Panc1 (cell line): Measurements from ENCODE around the gene FAM193A. TPM values are rescaled to one million over a fixed set of nuclear protein-coding genes. Genes with fewer than 3 reads are reported as not detected.
A peak's percentile ranks its signal among the peaks of the same experiment; 100 is the strongest.

Experiments
- ATAC-seq: fragments of 200-7000 bp; cut with Tn5 transposase; 2 replicates; pipeline ENCODE4 v1.9.1; 2020; ENCODE audit warnings: mild to moderate bottlenecking, moderate library complexity
- BruUV-seq: library from RNA; stranded (reverse); fragments of 400-500 nt; replicated peaks from 2 replicates; lab custom pipeline; 2021; lab: Mats Ljungman, UMichigan
- CTCF ChIA-PET: fragments of 300-600 bp; sonication (Branson Sonifier 250); formaldehyde crosslinking; loops from one replicate; lab custom pipeline; 2022; ENCODE audit warnings: antibody characterized with exemption; lab: Charles Lee
- POLR2A ChIA-PET: fragments of 300-600 bp; sonication (Branson Sonifier 250); formaldehyde crosslinking; loops from one replicate; lab custom pipeline; 2022; ENCODE audit warnings: antibody characterized with exemption; lab: Charles Lee
- DNase-seq: peaks from one replicate; pipeline ENCODE4 v3.0.0-alpha.2; 2010; ENCODE audit warnings: low read depth, low spot score
- H3K27ac ChIP-seq: 2 replicates; pipeline ENCODE4 v1.5.1; 2011; ENCODE audit warnings: mild to moderate bottlenecking, low read length, inconsistent platforms
- H3K27me3 ChIP-seq: fragments of 200-500 bp; sonication (Bioruptor generic); 2 replicates; pipeline ENCODE4 v1.6.0; 2014; ENCODE audit warnings: low read length, inconsistent platforms; ENCODE audit not compliant: control insufficient read depth, insufficient read depth
- H3K36me3 ChIP-seq: fragments of 200-500 bp; sonication (Bioruptor generic); 2 replicates; pipeline ENCODE4 v1.5.1; 2014; ENCODE audit warnings: inconsistent platforms, mild to moderate bottlenecking, low read length, moderate library complexity; ENCODE audit not compliant: control insufficient read depth, insufficient read depth
- H3K4me1 ChIP-seq: 2 replicates; pipeline ENCODE4 v1.5.1; 2011; ENCODE audit warnings: inconsistent platforms, mild to moderate bottlenecking, low read length, moderate library complexity; ENCODE audit not compliant: control insufficient read depth, insufficient read depth
- H3K4me3 ChIP-seq, 2 experiments: 2 replicates each; pipeline ENCODE4 v1.5.1; 2011 to 2012; ENCODE audit warnings: low read depth in 2 of 2, low read length in 2 of 2, mild to moderate bottlenecking in 2 of 2, inconsistent platforms in 1 of 2, moderate library complexity in 1 of 2
- H3K9me3 ChIP-seq: fragments of 200-500 bp; sonication (Bioruptor generic); 2 replicates; pipeline ENCODE4 v1.5.1; 2014; ENCODE audit warnings: low read depth, mild to moderate bottlenecking, inconsistent platforms, low read length, moderate library complexity; ENCODE audit not compliant: control insufficient read depth, insufficient read depth
- CTCF ChIP-seq: fragments of 450-650 bp; IDR thresholded peaks from 2 replicates; pipeline ENCODE4 v1.5.1; 2017; ENCODE audit warnings: mild to moderate bottlenecking
- POLR2AphosphoS5 ChIP-seq: IDR thresholded peaks from 2 replicates; pipeline ENCODE4 v1.6.1; 2012; ENCODE audit warnings: mild to moderate bottlenecking, low read depth, low read length, moderate library complexity
- REST ChIP-seq, 2 experiments: IDR thresholded peaks; 2 replicates each; pipeline ENCODE4 v1.6.1; 2011 to 2012; ENCODE audit warnings: low read depth in 2 of 2, control low read depth in 1 of 2, low read length in 1 of 2, mild to moderate bottlenecking in 1 of 2, moderate library complexity in 1 of 2; ENCODE audit not compliant: insufficient read depth in 1 of 2
- SIN3A ChIP-seq: IDR thresholded peaks from 2 replicates; pipeline ENCODE4 v1.6.1; 2012; ENCODE audit warnings: low read depth, mild to moderate bottlenecking, low read length, moderate library complexity, borderline replicate concordance; ENCODE audit not compliant: insufficient read depth
- TCF7L2 ChIP-seq: IDR thresholded peaks from 2 replicates; pipeline ENCODE4 v1.6.1; 2011; ENCODE audit warnings: mild to moderate bottlenecking, low read depth, low read length, inconsistent platforms
- in situ Hi-C: cut with HindIII; loops from 2 replicates; pipeline ENCODE4 v1.10.0; 2016; ENCODE audit warnings: low sequenced_read_pairs, low pct_unique_long_range_greater_than_20kb
- intact Hi-C: fragments of 100-400 bp; cut with micrococcal nuclease; formaldehyde crosslinking; loops from one replicate; pipeline ENCODE4 v1.10.0; 2022; ENCODE audit not compliant: unreplicated experiment
- total RNA-seq: library from RNA; stranded (reverse); gene quantifications from one replicate; pipeline ENCODE4 v1.2.1, GENCODE V29; 2021; ENCODE audit not compliant: unreplicated experiment

The FAM193A gene
- total RNA-seq, 1 experiment from 2014 or later, result 25.7 TPM

GRCh38 chr4:2700031-2700430 lies 163.6 kb downstream of the FAM193A start:
- POLR2A ChIA-PET, result no interaction called here
- CTCF ChIA-PET, result no interaction called here
- Histone ChIP-seq H3K27ac (no peak overlapping the region), H3K36me3 (peaks cover 10% of the 10 kb centered on the region), H3K9me3 (no peaks in the 10 kb centered on the region), H3K4me3 (no peak overlapping the region), H3K4me1 (no peaks in the 10 kb centered on the region), H3K27me3 (no peaks in the 10 kb centered on the region)
- in situ Hi-C loops, result no loop called here
- TF ChIP-seq TCF7L2 (no peak), POLR2AphosphoS5 (no peak), CTCF (no peak), REST (IDR thresholded peaks at IDR 0.05; ENCODE audit: insufficient read depth in 1 of 2, low read depth in 2 of 2, low read length in 1 of 2) (no peak), SIN3A (no peak)
- ATAC-seq (no peak), DNase-seq (no peak)
- TSS peak; percentile 79 for BruUV-seq
- intact Hi-C loops, result no loop called here

DNA sequence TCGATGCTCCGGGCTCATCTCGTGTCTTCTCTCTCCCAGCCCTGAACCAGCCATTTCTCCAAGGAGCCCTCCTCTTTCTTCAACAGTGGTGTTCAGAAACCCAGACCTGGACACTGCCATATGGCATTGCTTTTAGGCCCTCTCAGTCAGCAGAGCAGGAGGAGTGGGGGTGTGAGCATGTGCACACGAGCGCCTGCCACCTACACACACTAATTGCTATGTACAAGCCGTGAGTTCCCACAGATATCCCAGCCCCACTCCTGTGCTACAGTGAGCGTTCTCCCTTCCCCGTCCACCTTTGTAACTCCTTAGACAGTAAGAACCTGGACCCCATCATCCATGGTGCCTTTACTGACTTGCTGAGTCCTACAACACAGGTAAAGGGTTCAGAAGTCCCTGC lies 165.9 kb downstream of the FAM193A start:
- intact Hi-C loops, result no loop called here
- ChIA-PET POLR2A (no interaction called here), CTCF (no interaction called here)
- BruUV-seq, result no TSS peak
- DNase-seq (no peak), ATAC-seq (no peak)
- in situ Hi-C loops, result no loop called here
- H3K4me1 ChIP-seq, result no peaks in the 10 kb centered on the region
- H3K27ac ChIP-seq, result no peak overlapping the region
- H3K36me3 ChIP-seq, result peaks cover 10% of the 10 kb centered on the region
- TF ChIP-seq TCF7L2 (no peak), REST (IDR thresholded peaks at IDR 0.05; ENCODE audit: insufficient read depth in 1 of 2, low read depth in 2 of 2, low read length in 1 of 2) (no peak), SIN3A (no peak), POLR2AphosphoS5 (no peak), CTCF (no peak)
- H3K4me3 ChIP-seq, result no peak overlapping the region
- no peaks in the 10 kb centered on the region for H3K9me3 ChIP-seq
- H3K27me3 ChIP-seq, result no peaks in the 10 kb centered on the region
